Measurements from ENCODE around the gene RIN3. TPM values are rescaled to one million over a fixed set of nuclear protein-coding genes. Genes with fewer than 3 reads are reported as not detected.
"Not testable (repeated sequence)": the region's sequence is repeated elsewhere in the genome, so short reads cannot be mapped to it uniquely, and the experiment has no call there.

RIN3 gene
- total RNA-seq, 1 donor from 2014 or later = 6.9 TPM

DNA sequence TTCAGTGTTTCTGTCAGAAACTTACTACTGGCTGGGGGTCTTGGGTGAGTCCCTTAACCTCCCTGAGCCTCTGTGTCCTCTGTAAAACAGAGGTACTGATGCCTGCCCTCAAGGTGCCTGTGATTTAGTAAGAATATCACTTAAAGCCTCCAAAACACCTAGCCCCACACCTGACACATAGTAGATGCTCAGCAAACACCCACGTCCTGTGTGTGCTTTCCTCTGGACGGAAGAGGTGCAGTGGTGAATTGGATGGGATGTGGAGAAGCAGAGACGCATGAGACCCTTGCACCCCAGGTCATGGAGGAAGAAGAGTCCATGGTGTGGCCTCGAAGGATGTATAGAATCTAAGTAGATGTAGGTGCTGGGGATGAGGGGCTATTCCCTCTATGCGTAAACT, 124.3 kb downstream of the RIN3 start:
- Mint-ChIP-seq H3K9me3 (ENCODE audit: low read depth) (no peaks in the 10 kb centered on the region), H3K4me3 (ENCODE audit: low read depth) (no peak overlapping the region), H3K27ac (no peak overlapping the region), H3K4me1 (ENCODE audit: low read depth) (peaks cover 2% of the 10 kb centered on the region), H3K27me3 (peaks cover 3% of the 10 kb centered on the region), H3K36me3 (ENCODE audit: insufficient read depth) (no peaks in the 10 kb centered on the region)
- TF ChIP-seq, protein P1, sequence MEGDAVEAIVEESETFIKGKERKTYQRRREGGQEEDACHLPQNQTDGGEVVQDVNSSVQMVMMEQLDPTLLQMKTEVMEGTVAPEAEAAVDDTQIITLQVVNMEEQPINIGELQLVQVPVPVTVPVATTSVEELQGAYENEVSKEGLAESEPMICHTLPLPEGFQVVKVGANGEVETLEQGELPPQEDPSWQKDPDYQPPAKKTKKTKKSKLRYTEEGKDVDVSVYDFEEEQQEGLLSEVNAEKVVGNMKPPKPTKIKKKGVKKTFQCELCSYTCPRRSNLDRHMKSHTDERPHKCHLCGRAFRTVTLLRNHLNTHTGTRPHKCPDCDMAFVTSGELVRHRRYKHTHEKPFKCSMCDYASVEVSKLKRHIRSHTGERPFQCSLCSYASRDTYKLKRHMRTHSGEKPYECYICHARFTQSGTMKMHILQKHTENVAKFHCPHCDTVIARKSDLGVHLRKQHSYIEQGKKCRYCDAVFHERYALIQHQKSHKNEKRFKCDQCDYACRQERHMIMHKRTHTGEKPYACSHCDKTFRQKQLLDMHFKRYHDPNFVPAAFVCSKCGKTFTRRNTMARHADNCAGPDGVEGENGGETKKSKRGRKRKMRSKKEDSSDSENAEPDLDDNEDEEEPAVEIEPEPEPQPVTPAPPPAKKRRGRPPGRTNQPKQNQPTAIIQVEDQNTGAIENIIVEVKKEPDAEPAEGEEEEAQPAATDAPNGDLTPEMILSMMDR (IDR thresholded peaks at IDR 0.05; ENCODE audit: unreplicated experiment) = no peak
- DNase-seq (ENCODE audit: low spot score, unreplicated experiment) = no peak

DNA sequence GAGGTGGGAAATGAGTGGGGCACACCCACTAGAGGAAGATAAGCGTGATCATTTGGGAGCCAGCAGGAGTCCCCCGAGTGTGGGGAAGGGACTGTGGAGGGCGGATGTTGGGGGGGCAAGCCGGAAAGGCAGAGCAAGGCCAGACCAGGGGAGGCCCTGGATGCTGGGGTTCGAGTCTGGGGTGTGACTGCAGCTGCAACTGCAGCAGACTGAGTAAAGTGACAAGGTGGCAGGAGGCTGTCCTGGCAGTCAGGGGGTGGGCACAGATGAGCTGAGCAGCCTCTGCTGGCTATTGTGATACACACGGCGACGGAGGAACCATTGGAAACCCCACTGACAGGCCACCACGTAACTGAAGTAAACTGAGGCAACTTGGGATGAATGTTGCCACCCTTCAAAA, 124.7 kb downstream of the RIN3 start:
- H3K4me3 Mint-ChIP-seq (ENCODE audit: low read depth) = no peak overlapping the region
- TF ChIP-seq, protein P1 (IDR thresholded peaks at IDR 0.05; ENCODE audit: unreplicated experiment) = no peak
- no peak overlapping the region for H3K27ac Mint-ChIP-seq
- peaks cover 2% of the 10 kb centered on the region for H3K4me1 Mint-ChIP-seq (ENCODE audit: low read depth)
- peaks cover 3% of the 10 kb centered on the region for H3K27me3 Mint-ChIP-seq
- no peaks in the 10 kb centered on the region for H3K9me3 Mint-ChIP-seq (ENCODE audit: low read depth)
- no peaks in the 10 kb centered on the region for H3K36me3 Mint-ChIP-seq (ENCODE audit: insufficient read depth)
- no peak for DNase-seq (ENCODE audit: low spot score, unreplicated experiment)

GRCh38 chr14:92638904-92639303, 125.3 kb downstream of the RIN3 start:
- no peaks in the 10 kb centered on the region for H3K9me3 Mint-ChIP-seq (ENCODE audit: low read depth)
- H3K27me3 Mint-ChIP-seq = peaks cover 3% of the 10 kb centered on the region
- no peak for DNase-seq (ENCODE audit: low spot score, unreplicated experiment)
- H3K36me3 Mint-ChIP-seq (ENCODE audit: insufficient read depth) = no peaks in the 10 kb centered on the region
- H3K27ac Mint-ChIP-seq = no peak overlapping the region
- TF ChIP-seq, protein P1 (IDR thresholded peaks at IDR 0.05; ENCODE audit: unreplicated experiment) = no peak
- no peaks in the 10 kb centered on the region for H3K4me1 Mint-ChIP-seq (ENCODE audit: low read depth)
- H3K4me3 Mint-ChIP-seq (ENCODE audit: low read depth) = no peak overlapping the region

GRCh38 chr14:92639472-92640117, 126.0 kb downstream of the RIN3 start:
- not testable (repeated sequence) for H3K36me3 Mint-ChIP-seq (ENCODE audit: insufficient read depth); H3K27ac Mint-ChIP-seq; DNase-seq (ENCODE audit: low spot score, unreplicated experiment); H3K9me3 Mint-ChIP-seq (ENCODE audit: low read depth); H3K27me3 Mint-ChIP-seq; H3K4me3 Mint-ChIP-seq (ENCODE audit: low read depth); H3K4me1 Mint-ChIP-seq (ENCODE audit: low read depth)

DNA sequence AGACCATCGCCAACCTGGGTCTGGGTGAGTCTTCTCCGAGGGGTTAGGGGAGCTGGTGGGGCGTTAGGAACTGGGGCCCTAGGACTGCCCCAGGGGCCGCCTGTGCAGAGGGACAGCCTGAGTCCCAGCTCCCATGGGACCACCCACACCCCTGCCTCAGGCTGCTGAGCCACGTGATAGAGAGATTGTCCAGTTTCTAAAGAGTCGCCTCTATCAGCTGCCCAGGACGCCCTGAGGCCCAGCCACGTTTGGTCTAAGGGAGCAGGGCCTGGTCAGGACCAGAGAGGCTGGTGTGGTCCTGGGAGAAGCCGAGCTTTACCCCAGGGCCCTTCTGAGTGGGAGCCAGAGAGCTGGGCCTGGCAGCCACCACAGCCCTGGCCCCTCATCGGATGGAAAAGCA, 127.7 kb downstream of the RIN3 start:
- no peak for DNase-seq (ENCODE audit: low spot score, unreplicated experiment)
- no peak overlapping the region for H3K27ac Mint-ChIP-seq
- H3K27me3 Mint-ChIP-seq = no peaks in the 10 kb centered on the region
- TF ChIP-seq, protein P1 (IDR thresholded peaks at IDR 0.05; ENCODE audit: unreplicated experiment) = no peak
- no peaks in the 10 kb centered on the region for H3K4me1 Mint-ChIP-seq (ENCODE audit: low read depth)
- no peak overlapping the region for H3K4me3 Mint-ChIP-seq (ENCODE audit: low read depth)
- H3K9me3 Mint-ChIP-seq (ENCODE audit: low read depth) = peaks cover 5% of the 10 kb centered on the region
- peaks cover 5% of the 10 kb centered on the region for H3K36me3 Mint-ChIP-seq (ENCODE audit: insufficient read depth)

Data from progenitor cell of endocrine pancreas (in vitro differentiated cells).